H1 (cell line): ENCODE measurements around the gene ILKAP. TPM values are rescaled to one million over a fixed set of nuclear protein-coding genes. Genes with fewer than 3 reads are reported as not detected.

Experiments used
- CREB1 ChIP-seq: IDR thresholded peaks from 2 replicates; pipeline ENCODE4 v1.6.1; 2012; ENCODE audit warnings: inconsistent platforms
- EP300 ChIP-seq, 2 experiments: IDR thresholded peaks; 1 replicate in 1 of 2; 2 replicates in 1 of 2; pipeline ENCODE4 v1.6.1; 2011 to 2012; ENCODE audit warnings: low read depth in 2 of 2, low read length in 2 of 2, mild to moderate bottlenecking in 2 of 2, borderline replicate concordance in 1 of 2, inconsistent platforms in 1 of 2, moderate library complexity in 1 of 2
- GTF2F1 ChIP-seq: IDR thresholded peaks from 2 replicates; pipeline ENCODE4 v1.6.1; 2012; ENCODE audit warnings: low read depth, low read length, improper control_type of control experiment, borderline replicate concordance
- KDM1A ChIP-seq: fragments of 200-600, 300-600 bp; sonication (generic); IDR thresholded peaks from 2 replicates; pipeline ENCODE4 v1.7.1; 2016; ENCODE audit warnings: mild to moderate bottlenecking, low read length, borderline replicate concordance
- KDM5A ChIP-seq: fragments of 200-600 bp; IDR thresholded peaks from 2 replicates; pipeline ENCODE4 v1.7.1; 2012; ENCODE audit warnings: mild to moderate bottlenecking, low read length, inconsistent platforms, mixed read lengths
- RFX5 ChIP-seq: IDR thresholded peaks from 2 replicates; pipeline ENCODE4 v1.6.1; 2011; ENCODE audit warnings: low read depth, low read length, improper control_type of control experiment, borderline replicate concordance
- SIX5 ChIP-seq: IDR thresholded peaks from 2 replicates; pipeline ENCODE4 v1.6.1; 2011; ENCODE audit warnings: mild to moderate bottlenecking, low read depth, low read length
- SP1 ChIP-seq: IDR thresholded peaks from 2 replicates; pipeline ENCODE4 v1.6.1; 2011; ENCODE audit warnings: low read depth, low read length
- SRF ChIP-seq: IDR thresholded peaks from 2 replicates; pipeline ENCODE4 v1.6.1; 2011; ENCODE audit warnings: mild to moderate bottlenecking, low read depth, low read length, moderate library complexity
- TEAD4 ChIP-seq: IDR thresholded peaks from 2 replicates; pipeline ENCODE4 v1.6.1; 2012; ENCODE audit warnings: low read depth, low read length, inconsistent platforms, mixed read lengths
- polyA plus RNA-seq, 7 experiments: library from polyadenylated mRNA; depleted of rRNA in 3 of 7; stranded (reverse) in 5 of 7; unstranded in 2 of 7; fragments of >200 nt in 5 of 7; fragments of 200-250 nt in 2 of 7; gene quantifications; 1 replicate in 5 of 7; 2 replicates in 1 of 7; 4 replicates in 1 of 7; pipeline versions ENCODE4 v1.2.1 to v1.2.3, GENCODE V29; 2011 to 2013; ENCODE audit warnings: missing spikeins in 2 of 7, mixed read lengths in 2 of 7
- total RNA-seq: library from RNA; stranded (reverse); fragmentation: NEBNext Ultra II Directional; extraction: Animal tissue kit (Norgen Biotek cat#: 25700); gene quantifications from 2 replicates; pipeline ENCODE4 v1.2.1, GENCODE V29; 2021
- TF ChIP-seq, protein P1 (sequence below): fragments of 300-600 bp; sonication (generic); IDR thresholded peaks from 2 replicates; pipeline ENCODE4 v1.7.1; 2012; ENCODE audit warnings: low read length, moderate library complexity, mild to moderate bottlenecking, inconsistent platforms; ENCODE audit not compliant: insufficient replicate concordance

ILKAP gene
- total and polyA plus RNA-seq, 2 of the 8 experiments (the other 6 are each of a cell fraction or from before 2014, with no cell fraction given): 23.5 to 33.8 TPM

DNA sequence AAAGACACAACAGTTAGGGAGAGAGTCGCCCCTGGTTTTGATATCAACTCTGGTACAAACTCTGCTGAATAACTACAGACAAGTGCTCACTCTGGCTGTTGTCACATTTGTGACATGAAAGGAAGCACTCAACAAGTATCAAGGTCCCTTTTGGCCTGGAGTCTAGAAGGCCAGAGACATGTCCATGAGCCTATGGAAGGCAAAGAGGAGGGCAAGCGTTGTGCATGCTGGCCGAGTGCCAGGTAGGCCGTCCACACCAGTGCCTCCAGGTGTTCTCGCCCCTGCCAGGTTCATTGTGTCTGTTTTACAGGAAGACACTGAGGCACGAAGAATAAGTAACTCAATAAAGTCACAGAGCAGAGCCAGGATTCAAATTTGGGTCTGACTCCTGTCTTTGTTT is 21.1 kb downstream of the ILKAP start (continued):
- TF ChIP-seq, protein P1, sequence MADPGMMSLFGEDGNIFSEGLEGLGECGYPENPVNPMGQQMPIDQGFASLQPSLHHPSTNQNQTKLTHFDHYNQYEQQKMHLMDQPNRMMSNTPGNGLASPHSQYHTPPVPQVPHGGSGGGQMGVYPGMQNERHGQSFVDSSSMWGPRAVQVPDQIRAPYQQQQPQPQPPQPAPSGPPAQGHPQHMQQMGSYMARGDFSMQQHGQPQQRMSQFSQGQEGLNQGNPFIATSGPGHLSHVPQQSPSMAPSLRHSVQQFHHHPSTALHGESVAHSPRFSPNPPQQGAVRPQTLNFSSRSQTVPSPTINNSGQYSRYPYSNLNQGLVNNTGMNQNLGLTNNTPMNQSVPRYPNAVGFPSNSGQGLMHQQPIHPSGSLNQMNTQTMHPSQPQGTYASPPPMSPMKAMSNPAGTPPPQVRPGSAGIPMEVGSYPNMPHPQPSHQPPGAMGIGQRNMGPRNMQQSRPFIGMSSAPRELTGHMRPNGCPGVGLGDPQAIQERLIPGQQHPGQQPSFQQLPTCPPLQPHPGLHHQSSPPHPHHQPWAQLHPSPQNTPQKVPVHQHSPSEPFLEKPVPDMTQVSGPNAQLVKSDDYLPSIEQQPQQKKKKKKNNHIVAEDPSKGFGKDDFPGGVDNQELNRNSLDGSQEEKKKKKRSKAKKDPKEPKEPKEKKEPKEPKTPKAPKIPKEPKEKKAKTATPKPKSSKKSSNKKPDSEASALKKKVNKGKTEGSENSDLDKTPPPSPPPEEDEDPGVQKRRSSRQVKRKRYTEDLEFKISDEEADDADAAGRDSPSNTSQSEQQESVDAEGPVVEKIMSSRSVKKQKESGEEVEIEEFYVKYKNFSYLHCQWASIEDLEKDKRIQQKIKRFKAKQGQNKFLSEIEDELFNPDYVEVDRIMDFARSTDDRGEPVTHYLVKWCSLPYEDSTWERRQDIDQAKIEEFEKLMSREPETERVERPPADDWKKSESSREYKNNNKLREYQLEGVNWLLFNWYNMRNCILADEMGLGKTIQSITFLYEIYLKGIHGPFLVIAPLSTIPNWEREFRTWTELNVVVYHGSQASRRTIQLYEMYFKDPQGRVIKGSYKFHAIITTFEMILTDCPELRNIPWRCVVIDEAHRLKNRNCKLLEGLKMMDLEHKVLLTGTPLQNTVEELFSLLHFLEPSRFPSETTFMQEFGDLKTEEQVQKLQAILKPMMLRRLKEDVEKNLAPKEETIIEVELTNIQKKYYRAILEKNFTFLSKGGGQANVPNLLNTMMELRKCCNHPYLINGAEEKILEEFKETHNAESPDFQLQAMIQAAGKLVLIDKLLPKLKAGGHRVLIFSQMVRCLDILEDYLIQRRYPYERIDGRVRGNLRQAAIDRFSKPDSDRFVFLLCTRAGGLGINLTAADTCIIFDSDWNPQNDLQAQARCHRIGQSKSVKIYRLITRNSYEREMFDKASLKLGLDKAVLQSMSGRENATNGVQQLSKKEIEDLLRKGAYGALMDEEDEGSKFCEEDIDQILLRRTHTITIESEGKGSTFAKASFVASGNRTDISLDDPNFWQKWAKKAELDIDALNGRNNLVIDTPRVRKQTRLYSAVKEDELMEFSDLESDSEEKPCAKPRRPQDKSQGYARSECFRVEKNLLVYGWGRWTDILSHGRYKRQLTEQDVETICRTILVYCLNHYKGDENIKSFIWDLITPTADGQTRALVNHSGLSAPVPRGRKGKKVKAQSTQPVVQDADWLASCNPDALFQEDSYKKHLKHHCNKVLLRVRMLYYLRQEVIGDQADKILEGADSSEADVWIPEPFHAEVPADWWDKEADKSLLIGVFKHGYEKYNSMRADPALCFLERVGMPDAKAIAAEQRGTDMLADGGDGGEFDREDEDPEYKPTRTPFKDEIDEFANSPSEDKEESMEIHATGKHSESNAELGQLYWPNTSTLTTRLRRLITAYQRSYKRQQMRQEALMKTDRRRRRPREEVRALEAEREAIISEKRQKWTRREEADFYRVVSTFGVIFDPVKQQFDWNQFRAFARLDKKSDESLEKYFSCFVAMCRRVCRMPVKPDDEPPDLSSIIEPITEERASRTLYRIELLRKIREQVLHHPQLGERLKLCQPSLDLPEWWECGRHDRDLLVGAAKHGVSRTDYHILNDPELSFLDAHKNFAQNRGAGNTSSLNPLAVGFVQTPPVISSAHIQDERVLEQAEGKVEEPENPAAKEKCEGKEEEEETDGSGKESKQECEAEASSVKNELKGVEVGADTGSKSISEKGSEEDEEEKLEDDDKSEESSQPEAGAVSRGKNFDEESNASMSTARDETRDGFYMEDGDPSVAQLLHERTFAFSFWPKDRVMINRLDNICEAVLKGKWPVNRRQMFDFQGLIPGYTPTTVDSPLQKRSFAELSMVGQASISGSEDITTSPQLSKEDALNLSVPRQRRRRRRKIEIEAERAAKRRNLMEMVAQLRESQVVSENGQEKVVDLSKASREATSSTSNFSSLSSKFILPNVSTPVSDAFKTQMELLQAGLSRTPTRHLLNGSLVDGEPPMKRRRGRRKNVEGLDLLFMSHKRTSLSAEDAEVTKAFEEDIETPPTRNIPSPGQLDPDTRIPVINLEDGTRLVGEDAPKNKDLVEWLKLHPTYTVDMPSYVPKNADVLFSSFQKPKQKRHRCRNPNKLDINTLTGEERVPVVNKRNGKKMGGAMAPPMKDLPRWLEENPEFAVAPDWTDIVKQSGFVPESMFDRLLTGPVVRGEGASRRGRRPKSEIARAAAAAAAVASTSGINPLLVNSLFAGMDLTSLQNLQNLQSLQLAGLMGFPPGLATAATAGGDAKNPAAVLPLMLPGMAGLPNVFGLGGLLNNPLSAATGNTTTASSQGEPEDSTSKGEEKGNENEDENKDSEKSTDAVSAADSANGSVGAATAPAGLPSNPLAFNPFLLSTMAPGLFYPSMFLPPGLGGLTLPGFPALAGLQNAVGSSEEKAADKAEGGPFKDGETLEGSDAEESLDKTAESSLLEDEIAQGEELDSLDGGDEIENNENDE: no peak
- TF ChIP-seq GTF2F1 (no peak), SRF (no peak), KDM1A (no peak), SP1 (no peak), KDM5A (no peak), EP300 (IDR thresholded peaks at IDR 0.05; ENCODE audit: borderline replicate concordance in 1 of 2, low read depth in 2 of 2, low read length in 2 of 2) (no peak), TEAD4 (no peak), RFX5 (no peak), SIX5 (no peak), CREB1 (no peak)
